ENCODE results near the gene SLC4A1. TPM values are rescaled to one million over a fixed set of nuclear protein-coding genes. Genes with fewer than 3 reads are reported as not detected.

Gene SLC4A1
- polyA plus RNA-seq, 1 of the 3 experiments (the other 2 are of a cell fraction): not detected

- Histone ChIP-seq H3K4me1 (ENCODE audit: control insufficient read depth in 1 of 2, insufficient read depth in 2 of 2, low read depth in 1 of 2, low read length in 1 of 2) (peaks cover 18 to 27% of the 10 kb centered on the region in 2 experiments), H3K27me3 (ENCODE audit: insufficient read depth) (no peaks in the 10 kb centered on the region), H3K9me2 (no peaks in the 10 kb centered on the region), H2AFZ (ENCODE audit: low read depth) (no peak overlapping the region), H3K36me3 (replicated peaks in 1 of 2; ENCODE audit: control insufficient read depth in 1 of 2, insufficient read depth in 2 of 2, low read length in 1 of 2) (peaks cover under 1 to 3% of the 10 kb centered on the region in 2 experiments), H3K4me3 (ENCODE audit: low read depth in 2 of 2, low read length in 1 of 2) (peak overlapping the region; percentile 76 to 91), H3K9me3 (no peaks in the 10 kb centered on the region), H3K79me2 (ENCODE audit: insufficient read depth) (peaks cover 29% of the 10 kb centered on the region), H3K27ac (ENCODE audit: low read depth in 2 of 2, low read length in 1 of 2) (peak overlapping the region; percentile 87 to 97), H4K20me1 (ENCODE audit: insufficient read depth) (peaks cover 9% of the 10 kb centered on the region), H3K4me2 (peak overlapping the region; percentile 85), H3F3A (replicated peaks; ENCODE audit: insufficient read depth) (peaks cover 37% of the 10 kb centered on the region), H3K9ac (peak overlapping the region; percentile 97; the same call in 1 of the 2 replicates)
- 4% methylated on average over 31 of the region's 36 CpGs for WGBS (ENCODE audit: low lambda C conversion rate)
- POLR2A ChIA-PET: interaction anchor here (1.0 to 3.5 kb wide), 3 partner anchors 18 to 98 kb away, joined by 4 to 34 read pairs (median 14); partner anchors contain the start of gene RUNDC3A
- no peak for TF ChIP-seq SMC3 (IDR thresholded peaks at IDR 0.05; ENCODE audit: low read depth, low read length)
- peak; percentile 16; the same call in 1 of the 2 replicates for TF ChIP-seq TCF12 (IDR thresholded peaks at IDR 0.05)
- TF ChIP-seq NFIC (IDR thresholded peaks at IDR 0.05; ENCODE audit: borderline replicate concordance): 0 out of 2 replicates have a peak, but pooled peaks have one; percentile 22
- TF ChIP-seq, protein P1, sequence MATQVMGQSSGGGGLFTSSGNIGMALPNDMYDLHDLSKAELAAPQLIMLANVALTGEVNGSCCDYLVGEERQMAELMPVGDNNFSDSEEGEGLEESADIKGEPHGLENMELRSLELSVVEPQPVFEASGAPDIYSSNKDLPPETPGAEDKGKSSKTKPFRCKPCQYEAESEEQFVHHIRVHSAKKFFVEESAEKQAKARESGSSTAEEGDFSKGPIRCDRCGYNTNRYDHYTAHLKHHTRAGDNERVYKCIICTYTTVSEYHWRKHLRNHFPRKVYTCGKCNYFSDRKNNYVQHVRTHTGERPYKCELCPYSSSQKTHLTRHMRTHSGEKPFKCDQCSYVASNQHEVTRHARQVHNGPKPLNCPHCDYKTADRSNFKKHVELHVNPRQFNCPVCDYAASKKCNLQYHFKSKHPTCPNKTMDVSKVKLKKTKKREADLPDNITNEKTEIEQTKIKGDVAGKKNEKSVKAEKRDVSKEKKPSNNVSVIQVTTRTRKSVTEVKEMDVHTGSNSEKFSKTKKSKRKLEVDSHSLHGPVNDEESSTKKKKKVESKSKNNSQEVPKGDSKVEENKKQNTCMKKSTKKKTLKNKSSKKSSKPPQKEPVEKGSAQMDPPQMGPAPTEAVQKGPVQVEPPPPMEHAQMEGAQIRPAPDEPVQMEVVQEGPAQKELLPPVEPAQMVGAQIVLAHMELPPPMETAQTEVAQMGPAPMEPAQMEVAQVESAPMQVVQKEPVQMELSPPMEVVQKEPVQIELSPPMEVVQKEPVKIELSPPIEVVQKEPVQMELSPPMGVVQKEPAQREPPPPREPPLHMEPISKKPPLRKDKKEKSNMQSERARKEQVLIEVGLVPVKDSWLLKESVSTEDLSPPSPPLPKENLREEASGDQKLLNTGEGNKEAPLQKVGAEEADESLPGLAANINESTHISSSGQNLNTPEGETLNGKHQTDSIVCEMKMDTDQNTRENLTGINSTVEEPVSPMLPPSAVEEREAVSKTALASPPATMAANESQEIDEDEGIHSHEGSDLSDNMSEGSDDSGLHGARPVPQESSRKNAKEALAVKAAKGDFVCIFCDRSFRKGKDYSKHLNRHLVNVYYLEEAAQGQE (IDR thresholded peaks at IDR 0.05; ENCODE audit: low read depth, low read length): 0 out of 2 replicates have a peak, but pooled peaks have one; percentile 7
- TF ChIP-seq, protein P2, sequence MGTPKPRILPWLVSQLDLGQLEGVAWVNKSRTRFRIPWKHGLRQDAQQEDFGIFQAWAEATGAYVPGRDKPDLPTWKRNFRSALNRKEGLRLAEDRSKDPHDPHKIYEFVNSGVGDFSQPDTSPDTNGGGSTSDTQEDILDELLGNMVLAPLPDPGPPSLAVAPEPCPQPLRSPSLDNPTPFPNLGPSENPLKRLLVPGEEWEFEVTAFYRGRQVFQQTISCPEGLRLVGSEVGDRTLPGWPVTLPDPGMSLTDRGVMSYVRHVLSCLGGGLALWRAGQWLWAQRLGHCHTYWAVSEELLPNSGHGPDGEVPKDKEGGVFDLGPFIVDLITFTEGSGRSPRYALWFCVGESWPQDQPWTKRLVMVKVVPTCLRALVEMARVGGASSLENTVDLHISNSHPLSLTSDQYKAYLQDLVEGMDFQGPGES (IDR thresholded peaks at IDR 0.05; ENCODE audit: low read depth, low read length): no peak
- TF ChIP-seq MEF2A (IDR thresholded peaks at IDR 0.05; ENCODE audit: borderline replicate concordance, low read depth): peak; percentile 10; the same call in 1 of the 2 replicates
- no peak for TF ChIP-seq FOXJ3 (CRISPR knock-in tag; IDR thresholded peaks at IDR 0.05)
- TF ChIP-seq PBX3 (IDR thresholded peaks at IDR 0.05): no peak
- TF ChIP-seq FOXM1 (IDR thresholded peaks at IDR 0.05; ENCODE audit: low read depth): no peak
- TF ChIP-seq, protein P3, sequence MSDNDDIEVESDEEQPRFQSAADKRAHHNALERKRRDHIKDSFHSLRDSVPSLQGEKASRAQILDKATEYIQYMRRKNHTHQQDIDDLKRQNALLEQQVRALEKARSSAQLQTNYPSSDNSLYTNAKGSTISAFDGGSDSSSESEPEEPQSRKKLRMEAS (IDR thresholded peaks at IDR 0.05; ENCODE audit: low read depth): no peak; the same call in 1 of the 2 replicates
- peak; percentile 13; the same call in 1 of the 2 replicates for TF ChIP-seq RAD21 (IDR thresholded peaks at IDR 0.05; ENCODE audit: low read length)
- TF ChIP-seq CTCF (IDR thresholded peaks at IDR 0.05): peak; percentile 39
- TF ChIP-seq POLR2AphosphoS5 (IDR thresholded peaks at IDR 0.05; ENCODE audit: low read depth, low read length): peak; percentile 30; the same call in 1 of the 2 replicates
- TF ChIP-seq RFX5 (IDR thresholded peaks at IDR 0.05; ENCODE audit: low read length): peak; percentile 81
- peak; percentile 19; the same call in 1 of the 2 replicates for TF ChIP-seq MXI1 (IDR thresholded peaks at IDR 0.05; ENCODE audit: low read depth, low read length)
- no peak for TF ChIP-seq NRF1 (IDR thresholded peaks at IDR 0.05; ENCODE audit: low read depth, low read length)
- no peak for TF ChIP-seq JUND (IDR thresholded peaks at IDR 0.05)
- peak; percentile 47; the same call in 1 of the 2 replicates for TF ChIP-seq TAF1 (IDR thresholded peaks at IDR 0.05; ENCODE audit: borderline replicate concordance, low read depth, low read length)
- CTCF ChIA-PET: interaction anchor here (0.9 to 5.5 kb wide), 13 partner anchors 12 to 129 kb away, joined by 4 to 37 read pairs (median 6); partner anchors contain the start of genes RUNDC3A, SLC25A39 and TMUB2
- peak; percentile 87 for DNase-seq
These were observed 45.6 kb downstream of the SLC4A1 start for GRCh38 chr17:44222112-44222869.
